Vagina (tissue), 2 donors: Measurements from ENCODE around the gene CD74. TPM values are rescaled to one million over a fixed set of nuclear protein-coding genes. Genes with fewer than 3 reads are reported as not detected.
"Not testable (repeated sequence)": the region's sequence is repeated elsewhere in the genome, so short reads cannot be mapped to it uniquely, and the experiment has no call there.

Source experiments
- DNase-seq, 2 donors: peaks; one replicate each; pipeline ENCODE4 v3.0.0-alpha.2; 2017; ENCODE audit errors: extremely low spot score in 2 of 2
- H3K27ac ChIP-seq: fragments of 200-600 bp; sonication (generic); one replicate; pipeline ENCODE4 v1.5.1; 2019
- H3K27me3 ChIP-seq: fragments of 200-600 bp; sonication (generic); one replicate; pipeline ENCODE4 v1.5.1; 2019
- H3K36me3 ChIP-seq, 2 donors: fragments of 200-600 bp; sonication (generic); one replicate each; pipeline ENCODE4 v1.5.1; 2017 to 2019
- H3K4me1 ChIP-seq: fragments of 200-600 bp; sonication (generic); one replicate; pipeline ENCODE4 v1.5.1; 2019
- H3K4me3 ChIP-seq, 2 donors: fragments of 200-600 bp; sonication (generic); 1 replicate in 1 of 2; 2 replicates in 1 of 2; pipeline ENCODE4 v1.5.1; 2016 to 2019
- H3K9me3 ChIP-seq: fragments of 200-600 bp; sonication (generic); one replicate; pipeline ENCODE4 v1.5.1; 2019
- CTCF ChIP-seq, 3 experiments: fragments of 450-650 bp in 2 of 3; fragments of 200-600 bp in 1 of 3; sonication (generic) in 1 of 3; IDR thresholded peaks; one replicate each; pipeline ENCODE4 v1.5.1; 2017 to 2019; ENCODE audit warnings: antibody characterized with exemption in 3 of 3, mild to moderate bottlenecking in 2 of 3, moderate library complexity in 2 of 3
- POLR2A ChIP-seq, 2 donors: fragments of 450-650 bp; IDR thresholded peaks; one replicate each; pipeline ENCODE4 v1.6.1; 2017; ENCODE audit warnings: antibody characterized with exemption in 2 of 2, mild to moderate bottlenecking in 2 of 2, moderate library complexity in 2 of 2
- POLR2AphosphoS5 ChIP-seq, 2 donors: sonication (generic); formaldehyde crosslinking; IDR thresholded peaks; one replicate each; pipeline ENCODE4 v1.9.0; 2017; ENCODE audit warnings: antibody characterized with exemption in 2 of 2, mild to moderate bottlenecking in 2 of 2, low read depth in 1 of 2; ENCODE audit not compliant: insufficient read depth in 1 of 2
- intact Hi-C: fragments of 100-400 bp; cut with DNase I; formaldehyde crosslinking; loops from one replicate; pipeline ENCODE4 v1.15.1; 2023
- total RNA-seq: library from RNA; depleted of rRNA; stranded (reverse); fragments of >200 nt; gene quantifications from one replicate; pipeline ENCODE4 v1.2.3, GENCODE V29; 2016

Gene CD74
- total RNA-seq, 1 donor from 2014 or later = 530 TPM

DNA sequence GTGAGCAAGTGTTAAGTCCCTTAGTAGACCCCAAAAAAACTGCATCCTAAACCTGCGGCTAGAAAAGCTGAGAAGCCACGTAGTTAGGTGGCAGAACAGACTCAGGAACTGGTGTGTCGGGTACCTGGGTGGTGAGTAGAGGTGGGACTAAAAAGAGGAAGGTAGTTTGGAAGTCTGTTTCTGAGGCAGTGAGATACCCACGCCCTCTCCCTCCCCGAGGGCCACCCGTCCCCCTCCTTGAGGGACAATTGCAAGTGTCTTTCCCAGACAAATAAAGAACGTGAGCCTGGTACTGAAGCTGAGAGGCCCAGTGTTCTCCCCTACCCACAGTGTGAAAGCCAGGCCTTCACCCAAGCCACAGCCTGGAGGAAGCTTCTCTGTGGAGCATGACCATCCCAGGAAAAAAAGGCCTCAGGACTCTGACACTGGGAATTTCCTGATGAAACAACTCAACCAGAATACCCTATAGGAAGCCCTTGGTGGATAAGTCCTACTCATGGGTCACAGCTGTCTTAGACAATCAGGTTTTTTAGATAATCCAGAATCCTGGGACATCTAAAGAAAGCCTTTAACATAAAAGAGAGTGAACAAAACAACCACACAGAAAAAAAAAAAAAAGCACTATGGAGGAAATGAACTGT is 7.0 kb upstream of the CD74 start:
- no peaks in the 10 kb centered on the region for H3K4me1 ChIP-seq
- H3K36me3 ChIP-seq = no peaks in the 10 kb centered on the region
- intact Hi-C loops = loop anchor here (10.0 kb wide), 1 partner anchor 465 kb away; no protein-coding TSS in a partner anchor
- H3K9me3 ChIP-seq = no peaks in the 10 kb centered on the region
- no peaks in the 10 kb centered on the region for H3K27me3 ChIP-seq
- H3K4me3 ChIP-seq = no peak overlapping the region
- no peak for TF ChIP-seq POLR2A (IDR thresholded peaks at IDR 0.05)
- no peak for TF ChIP-seq CTCF (IDR thresholded peaks at IDR 0.05)
- TF ChIP-seq POLR2AphosphoS5 (IDR thresholded peaks at IDR 0.05; ENCODE audit: insufficient read depth in 1 of 2, low read depth in 1 of 2) = no peak
- H3K27ac ChIP-seq = no peak overlapping the region
- DNase-seq = no peak

DNA sequence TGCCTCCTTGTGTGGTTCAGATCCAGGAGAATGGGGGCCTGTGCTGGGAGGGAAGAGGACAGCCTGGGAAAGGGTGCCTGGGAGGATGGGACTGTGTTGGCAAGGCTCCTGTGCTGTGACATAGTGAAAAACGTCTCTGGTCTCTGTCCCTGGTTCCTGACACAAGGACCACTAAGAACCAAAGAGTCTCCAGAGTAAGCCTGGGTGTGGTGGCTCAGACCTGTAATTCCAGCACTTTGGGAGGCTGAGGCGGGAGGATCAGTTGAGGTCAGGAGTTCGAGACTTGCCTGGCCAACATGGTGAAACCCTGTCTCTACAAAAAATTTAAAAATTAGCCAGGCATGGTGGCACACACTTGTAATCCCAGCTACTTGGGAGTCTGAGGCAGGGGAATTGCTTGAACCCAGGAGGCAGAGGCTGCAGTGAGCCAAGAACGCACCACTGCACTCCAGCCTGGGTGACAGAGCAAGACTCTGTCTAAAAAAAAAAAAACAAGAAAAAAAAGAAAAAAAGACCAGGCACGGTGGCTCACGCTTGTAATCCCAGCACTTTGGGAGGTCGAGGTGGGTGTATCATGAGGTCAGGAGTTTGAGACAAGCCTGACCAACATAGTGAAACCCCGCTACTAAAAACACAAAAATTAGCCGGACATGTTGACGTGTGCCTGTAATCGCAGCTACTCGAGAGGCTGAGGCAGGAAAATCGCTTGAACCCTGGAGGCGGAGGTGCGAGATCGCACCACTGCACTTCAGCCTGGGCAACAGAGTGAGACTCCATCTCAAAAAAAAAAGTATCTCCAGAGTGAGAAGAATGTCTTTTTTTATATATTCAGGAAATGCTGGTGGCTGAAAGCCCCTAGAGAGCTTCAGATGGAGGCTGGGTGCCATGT is 1.4 kb upstream of the CD74 start:
- not testable (repeated sequence) for H3K27me3 ChIP-seq, H3K36me3 ChIP-seq, H3K9me3 ChIP-seq, H3K4me3 ChIP-seq
- intact Hi-C loops = loop anchor here (10.0 kb wide), 1 partner anchor 459 kb away; no protein-coding TSS in a partner anchor
- Histone ChIP-seq H3K4me1 (peaks cover 15% of the 10 kb centered on the region), H3K27ac (peak overlapping the region; percentile 78)
- DNase-seq = peak in 1 of 2 donors; percentile 55

DNA sequence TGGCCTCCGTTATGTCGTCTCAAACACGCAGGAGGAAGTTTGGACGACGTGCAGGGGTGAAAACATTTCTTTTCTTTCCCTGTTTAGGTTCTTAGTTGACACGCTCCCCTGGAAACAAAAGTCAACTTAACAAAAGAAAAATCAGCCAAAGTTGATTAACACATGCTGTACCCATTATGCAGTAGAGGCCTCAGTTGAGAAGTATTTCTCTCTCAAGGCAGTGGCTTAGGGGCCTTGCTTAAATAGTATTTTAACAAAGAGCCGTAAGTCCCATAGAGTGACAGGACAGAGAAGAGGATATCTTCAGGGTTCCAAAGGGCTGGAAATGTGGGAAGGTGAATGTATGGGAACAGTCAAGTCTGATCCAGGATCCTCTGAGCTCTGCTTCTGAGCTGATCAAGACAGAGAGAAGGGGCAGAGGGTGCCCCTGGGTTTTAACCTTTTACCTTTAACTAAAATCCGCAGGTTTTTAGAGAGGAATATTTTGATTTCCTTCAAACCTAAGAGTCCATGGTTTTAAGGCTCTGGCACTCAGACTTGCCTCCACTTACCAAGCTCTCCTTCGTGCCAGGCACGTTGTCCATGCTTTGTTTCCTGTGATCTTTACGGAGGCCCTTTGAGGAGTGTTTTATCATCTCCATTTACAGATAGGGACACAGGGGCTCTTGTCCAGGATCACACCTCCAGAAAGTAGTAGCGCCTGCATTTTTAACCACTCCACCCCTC is 629 bp upstream of the CD74 start:
- intact Hi-C loops = loop anchor here (10.0 kb wide), 1 partner anchor 459 kb away; no protein-coding TSS in a partner anchor
- TF ChIP-seq CTCF (IDR thresholded peaks at IDR 0.05) (no peak), POLR2A (IDR thresholded peaks at IDR 0.05) (no peak), POLR2AphosphoS5 (IDR thresholded peaks at IDR 0.05; ENCODE audit: insufficient read depth in 1 of 2, low read depth in 1 of 2) (no peak)
- peaks cover 15% of the 10 kb centered on the region for H3K4me1 ChIP-seq

DNA sequence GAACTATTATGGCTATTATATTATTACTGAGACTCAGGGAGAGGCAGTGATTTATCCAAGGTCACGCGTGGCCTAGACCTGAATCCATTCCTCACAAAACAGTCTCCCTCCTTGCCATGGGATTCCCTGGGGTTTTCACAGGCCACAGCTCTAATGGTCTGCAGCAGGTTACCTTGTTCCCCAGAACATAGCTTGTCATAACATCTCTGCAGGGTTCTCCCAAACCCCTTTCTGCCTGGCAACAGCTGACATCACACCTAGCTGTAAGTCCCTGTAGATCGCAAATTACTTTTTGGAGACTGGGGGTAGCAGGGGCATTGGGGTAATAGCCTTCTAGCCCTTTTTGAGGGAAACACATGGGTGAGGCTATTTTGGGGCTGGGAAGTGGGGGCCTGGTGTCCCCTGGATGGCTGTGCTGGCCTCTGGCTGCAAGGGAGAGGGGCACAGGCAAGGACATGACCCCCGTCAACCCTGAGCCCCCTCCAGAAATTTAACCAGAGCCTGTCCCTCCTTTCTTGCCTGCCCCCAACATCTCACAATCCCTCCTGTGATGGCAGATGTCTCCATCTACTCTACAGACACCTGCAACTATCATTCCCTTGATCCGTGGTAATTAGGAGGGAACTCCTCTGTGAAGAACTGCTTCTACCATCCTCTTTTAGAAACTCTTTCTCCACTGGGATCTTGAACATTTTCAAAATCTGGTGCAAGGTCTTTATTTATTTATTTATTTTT is 1.3 kb downstream of the CD74 start:
- Histone ChIP-seq H3K36me3 (no peaks in the 10 kb centered on the region), H3K27ac (peak overlapping the region; percentile 78), H3K4me3 (peak overlapping the region; percentile 48 to 51), H3K27me3 (no peaks in the 10 kb centered on the region), H3K4me1 (peaks cover 15% of the 10 kb centered on the region), H3K9me3 (no peaks in the 10 kb centered on the region)
- no peak for DNase-seq
- TF ChIP-seq POLR2AphosphoS5 (IDR thresholded peaks at IDR 0.05; ENCODE audit: insufficient read depth in 1 of 2, low read depth in 1 of 2) = no peak
- no peak for TF ChIP-seq CTCF (IDR thresholded peaks at IDR 0.05)
- no peak for TF ChIP-seq POLR2A (IDR thresholded peaks at IDR 0.05)
- intact Hi-C loops = loop anchor here (10.0 kb wide), 1 partner anchor 457 kb away; no protein-coding TSS in a partner anchor

More for the DNA sequence above, 629 bp upstream of the CD74 start:
- H3K9me3 ChIP-seq = no peaks in the 10 kb centered on the region
- no peaks in the 10 kb centered on the region for H3K36me3 ChIP-seq
- DNase-seq = no peak
- peak overlapping the region in 1 of 2 donors; percentile 48 for H3K4me3 ChIP-seq
- peak overlapping the region; percentile 78 for H3K27ac ChIP-seq
- no peaks in the 10 kb centered on the region for H3K27me3 ChIP-seq
